ENCODE results near the gene CCDC172.

CCDC172 gene

DNA sequence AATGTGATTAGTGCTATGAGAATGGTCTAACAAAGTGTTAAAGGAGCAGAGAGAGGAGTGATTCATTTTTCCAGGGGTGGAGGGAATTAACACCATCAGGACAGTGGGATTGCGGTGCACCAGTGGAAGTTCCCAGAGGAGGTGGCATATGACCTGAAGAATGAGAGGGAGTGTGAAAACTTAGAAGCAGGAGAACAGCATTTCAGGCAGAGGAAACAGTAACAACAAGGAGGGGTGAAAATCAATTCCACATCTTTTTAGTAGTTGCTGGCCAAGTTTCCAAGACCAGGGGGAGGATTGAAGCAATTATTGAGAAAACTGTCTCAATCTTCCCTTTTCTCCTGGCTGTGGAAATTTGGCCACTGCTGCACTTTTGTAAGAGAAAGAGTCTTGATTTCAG, 23.7 kb upstream of the CCDC172 start:
- Histone ChIP-seq H3K27ac (ENCODE audit: insufficient read depth, low read length, poor library complexity, severe bottlenecking) (no peak overlapping the region), H3K9me3 (ENCODE audit: control insufficient read depth, low read length) (no peaks in the 10 kb centered on the region), H3K4me3 (ENCODE audit: insufficient read depth, low read depth, low read length, poor library complexity, severe bottlenecking) (no peak overlapping the region), H3K36me3 (ENCODE audit: control insufficient read depth, insufficient read depth, low read length) (no peaks in the 10 kb centered on the region), H3K4me1 (ENCODE audit: control insufficient read depth, insufficient read depth, low read length, poor library complexity, severe bottlenecking) (no peaks in the 10 kb centered on the region), H3K27me3 (replicated peaks; ENCODE audit: control insufficient read depth, insufficient read depth, low read length, poor library complexity, severe bottlenecking) (no peaks in the 10 kb centered on the region)
- no peak for DNase-seq

DNA sequence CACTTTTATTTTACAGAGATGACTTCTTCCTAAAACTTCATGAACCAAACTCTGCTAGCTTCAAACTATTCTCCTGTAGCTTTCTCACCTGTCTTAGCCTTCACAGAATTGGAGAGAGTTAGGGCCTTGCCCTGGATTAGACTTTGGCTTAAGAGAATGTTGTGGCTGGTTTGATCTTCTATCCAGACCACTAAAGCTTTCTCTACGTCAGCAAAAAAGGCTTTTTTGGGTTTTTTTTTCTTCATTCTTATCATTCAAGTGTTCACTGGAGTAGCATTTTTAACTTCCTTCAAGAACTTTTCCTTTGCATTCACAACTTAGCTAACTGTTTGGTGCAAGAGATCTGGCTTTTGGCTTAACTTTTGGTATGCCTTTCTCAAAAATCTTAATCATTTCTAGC, 19.3 kb upstream of the CCDC172 start:
- Histone ChIP-seq H3K4me3 (ENCODE audit: insufficient read depth, low read depth, low read length, poor library complexity, severe bottlenecking) (no peak overlapping the region), H3K9me3 (ENCODE audit: control insufficient read depth, low read length) (no peaks in the 10 kb centered on the region), H3K36me3 (ENCODE audit: control insufficient read depth, insufficient read depth, low read length) (no peaks in the 10 kb centered on the region), H3K27me3 (replicated peaks; ENCODE audit: control insufficient read depth, insufficient read depth, low read length, poor library complexity, severe bottlenecking) (no peaks in the 10 kb centered on the region), H3K4me1 (ENCODE audit: control insufficient read depth, insufficient read depth, low read length, poor library complexity, severe bottlenecking) (no peaks in the 10 kb centered on the region), H3K27ac (ENCODE audit: insufficient read depth, low read length, poor library complexity, severe bottlenecking) (no peak overlapping the region)
- DNase-seq, result no peak

DNA sequence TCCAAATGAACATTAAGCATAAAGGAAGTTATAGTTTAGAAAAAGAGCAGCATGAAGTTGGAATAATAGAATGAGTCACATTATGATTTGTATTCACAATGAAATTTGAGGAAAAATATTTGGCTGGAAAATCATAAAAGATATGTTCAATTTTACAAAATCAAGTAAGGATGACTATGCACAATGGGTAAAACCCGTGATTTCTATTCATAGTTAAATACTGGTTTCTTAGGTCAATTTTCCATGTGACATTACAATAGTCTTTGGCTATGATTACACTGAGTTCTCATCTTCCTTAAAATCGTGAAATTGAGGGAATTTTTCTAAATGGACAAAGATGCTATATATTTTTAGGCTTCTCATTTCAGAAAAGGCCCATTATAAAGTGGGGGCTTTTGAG, 17.4 kb upstream of the CCDC172 start:
- no peaks in the 10 kb centered on the region for H3K36me3 ChIP-seq (ENCODE audit: control insufficient read depth, insufficient read depth, low read length)
- H3K4me1 ChIP-seq (ENCODE audit: control insufficient read depth, insufficient read depth, low read length, poor library complexity, severe bottlenecking), result no peaks in the 10 kb centered on the region
- H3K4me3 ChIP-seq (ENCODE audit: insufficient read depth, low read depth, low read length, poor library complexity, severe bottlenecking), result no peak overlapping the region
- H3K27me3 ChIP-seq (replicated peaks; ENCODE audit: control insufficient read depth, insufficient read depth, low read length, poor library complexity, severe bottlenecking), result no peaks in the 10 kb centered on the region
- DNase-seq, result no peak
- H3K27ac ChIP-seq (ENCODE audit: insufficient read depth, low read length, poor library complexity, severe bottlenecking), result no peak overlapping the region
- H3K9me3 ChIP-seq (ENCODE audit: control insufficient read depth, low read length), result no peaks in the 10 kb centered on the region

DNA sequence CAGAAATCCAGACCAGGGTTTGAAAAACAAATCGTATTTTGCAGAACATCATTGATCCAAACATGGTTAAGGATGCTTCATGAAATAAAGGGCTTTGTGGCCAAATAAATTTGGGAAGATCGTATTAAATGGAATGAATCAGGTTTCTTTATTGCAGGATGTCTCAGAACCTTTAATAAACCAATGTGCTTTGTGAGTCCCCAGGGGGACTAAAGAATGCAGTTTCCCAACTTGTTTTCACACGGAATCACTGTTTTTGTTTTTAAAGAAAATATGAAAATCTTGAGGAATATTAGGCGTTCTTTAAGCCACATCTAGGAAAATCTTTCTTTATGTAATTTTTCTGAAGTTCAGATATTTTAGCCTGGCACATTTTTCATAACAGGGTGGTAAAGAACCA, 16.8 kb upstream of the CCDC172 start:
- H3K27ac ChIP-seq (ENCODE audit: insufficient read depth, low read length, poor library complexity, severe bottlenecking), result no peak overlapping the region
- no peaks in the 10 kb centered on the region for H3K4me1 ChIP-seq (ENCODE audit: control insufficient read depth, insufficient read depth, low read length, poor library complexity, severe bottlenecking)
- no peaks in the 10 kb centered on the region for H3K27me3 ChIP-seq (replicated peaks; ENCODE audit: control insufficient read depth, insufficient read depth, low read length, poor library complexity, severe bottlenecking)
- H3K9me3 ChIP-seq (ENCODE audit: control insufficient read depth, low read length), result no peaks in the 10 kb centered on the region
- DNase-seq, result no peak
- H3K36me3 ChIP-seq (ENCODE audit: control insufficient read depth, insufficient read depth, low read length), result no peaks in the 10 kb centered on the region
- H3K4me3 ChIP-seq (ENCODE audit: insufficient read depth, low read depth, low read length, poor library complexity, severe bottlenecking), result no peak overlapping the region

DNA sequence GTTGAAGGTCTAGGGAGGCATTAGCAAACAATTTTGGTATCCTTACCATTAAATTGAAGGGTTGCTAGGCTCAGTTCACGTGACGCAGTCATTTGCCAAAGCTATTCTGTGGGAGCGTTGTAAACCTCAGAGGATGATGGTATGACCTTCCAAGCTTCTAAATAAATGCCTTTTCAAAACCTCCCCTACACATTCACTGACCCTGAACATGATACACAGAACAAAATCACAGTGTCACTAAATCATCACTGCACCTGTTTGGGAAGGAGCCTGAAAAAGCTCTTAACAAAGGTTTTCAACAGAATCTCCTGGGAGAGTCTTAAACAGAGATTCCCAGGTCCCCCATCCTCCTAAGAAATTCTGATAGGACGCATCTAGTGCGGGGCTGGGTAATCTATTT, 13.2 kb upstream of the CCDC172 start:
- Histone ChIP-seq H3K36me3 (ENCODE audit: control insufficient read depth, insufficient read depth, low read length) (no peaks in the 10 kb centered on the region), H3K9me3 (ENCODE audit: control insufficient read depth, low read length) (no peaks in the 10 kb centered on the region), H3K4me1 (ENCODE audit: control insufficient read depth, insufficient read depth, low read length, poor library complexity, severe bottlenecking) (no peaks in the 10 kb centered on the region), H3K4me3 (ENCODE audit: insufficient read depth, low read depth, low read length, poor library complexity, severe bottlenecking) (no peak overlapping the region), H3K27ac (ENCODE audit: insufficient read depth, low read length, poor library complexity, severe bottlenecking) (no peak overlapping the region), H3K27me3 (replicated peaks; ENCODE audit: control insufficient read depth, insufficient read depth, low read length, poor library complexity, severe bottlenecking) (no peaks in the 10 kb centered on the region)
- no peak for DNase-seq

DNA sequence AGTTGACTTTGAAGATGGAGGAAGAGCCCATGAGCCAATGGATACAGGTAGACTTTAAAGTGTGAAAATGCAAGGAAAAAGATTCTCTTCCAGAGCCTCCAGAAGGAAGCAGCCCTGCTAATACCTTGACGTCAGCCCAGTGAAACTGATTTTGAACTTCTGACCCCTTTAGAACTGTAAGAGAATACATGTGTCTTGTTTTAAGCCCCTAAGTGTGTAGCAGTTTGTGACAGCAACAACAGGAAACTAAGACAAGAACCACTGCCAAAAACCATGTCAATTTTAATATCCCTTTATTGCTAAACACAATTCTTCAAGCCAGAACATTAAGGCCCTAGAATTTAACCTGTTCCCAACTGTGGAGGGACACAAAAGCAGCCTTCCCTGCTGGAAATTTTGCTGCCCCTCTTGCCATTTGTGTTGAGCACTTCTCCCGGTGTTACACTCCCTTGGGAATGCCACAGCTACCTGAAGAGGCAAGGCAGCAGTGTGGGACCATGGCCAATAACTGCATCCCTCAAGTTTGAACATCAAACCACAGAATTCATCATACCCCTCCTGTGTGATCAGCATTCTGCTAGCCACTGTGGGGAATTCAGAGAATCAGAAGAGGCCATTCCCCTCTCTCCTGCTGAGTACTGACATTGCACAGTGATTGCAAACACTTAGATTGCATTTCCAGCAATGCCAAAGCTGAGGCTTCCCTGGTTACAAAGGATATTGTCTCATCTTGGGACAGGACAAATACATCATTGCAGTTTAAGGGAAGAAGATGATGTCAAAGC, 12.3 kb upstream of the CCDC172 start:
- no peaks in the 10 kb centered on the region for H3K9me3 ChIP-seq (ENCODE audit: control insufficient read depth, low read length)
- no peaks in the 10 kb centered on the region for H3K27me3 ChIP-seq (replicated peaks; ENCODE audit: control insufficient read depth, insufficient read depth, low read length, poor library complexity, severe bottlenecking)
- no peak overlapping the region for H3K4me3 ChIP-seq (ENCODE audit: insufficient read depth, low read depth, low read length, poor library complexity, severe bottlenecking)
- DNase-seq, result no peak
- H3K27ac ChIP-seq (ENCODE audit: insufficient read depth, low read length, poor library complexity, severe bottlenecking), result no peak overlapping the region
- no peaks in the 10 kb centered on the region for H3K4me1 ChIP-seq (ENCODE audit: control insufficient read depth, insufficient read depth, low read length, poor library complexity, severe bottlenecking)
- H3K36me3 ChIP-seq (ENCODE audit: control insufficient read depth, insufficient read depth, low read length), result no peaks in the 10 kb centered on the region

DNA sequence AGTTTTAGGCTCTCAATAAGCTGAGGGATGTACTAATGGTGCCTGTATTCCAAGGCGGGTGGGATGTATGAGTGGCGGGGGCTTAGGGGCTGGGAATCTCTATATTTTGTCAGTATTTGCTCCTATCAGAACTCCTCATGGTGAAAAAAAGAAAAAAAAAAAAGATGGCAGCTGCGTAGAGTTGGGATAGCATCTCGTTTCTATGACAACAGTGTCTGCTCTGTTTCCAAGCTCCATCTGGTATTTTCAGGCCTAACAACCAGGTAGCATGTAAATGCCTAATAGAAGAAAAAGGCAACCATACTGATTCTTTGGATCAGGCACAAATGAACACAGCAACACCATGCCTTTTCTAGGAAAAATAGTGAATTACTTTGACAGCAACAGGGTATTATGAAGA, 11.7 kb upstream of the CCDC172 start:
- no peaks in the 10 kb centered on the region for H3K4me1 ChIP-seq (ENCODE audit: control insufficient read depth, insufficient read depth, low read length, poor library complexity, severe bottlenecking)
- DNase-seq, result no peak
- H3K9me3 ChIP-seq (ENCODE audit: control insufficient read depth, low read length), result no peaks in the 10 kb centered on the region
- H3K27ac ChIP-seq (ENCODE audit: insufficient read depth, low read length, poor library complexity, severe bottlenecking), result no peak overlapping the region
- no peaks in the 10 kb centered on the region for H3K36me3 ChIP-seq (ENCODE audit: control insufficient read depth, insufficient read depth, low read length)
- H3K27me3 ChIP-seq (replicated peaks; ENCODE audit: control insufficient read depth, insufficient read depth, low read length, poor library complexity, severe bottlenecking), result no peaks in the 10 kb centered on the region
- H3K4me3 ChIP-seq (ENCODE audit: insufficient read depth, low read depth, low read length, poor library complexity, severe bottlenecking), result no peak overlapping the region

DNA sequence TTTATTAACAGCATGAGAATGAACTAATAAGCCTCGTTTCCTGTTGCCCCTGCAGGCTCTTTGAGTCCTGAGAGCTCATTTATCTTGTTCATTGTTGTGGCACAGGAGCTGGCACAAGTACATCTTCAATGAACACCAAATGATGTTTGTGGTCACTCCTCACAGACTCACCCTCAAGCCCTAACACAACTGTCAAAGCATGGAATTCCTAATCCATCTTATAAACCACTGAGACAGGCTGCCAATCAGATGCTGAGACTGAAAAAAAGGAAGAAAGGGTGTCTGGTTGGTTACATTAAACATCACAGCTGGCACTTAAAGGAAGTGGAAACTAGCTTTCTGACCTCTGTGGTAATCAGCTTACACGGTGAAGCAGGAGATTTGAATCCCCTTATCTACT, 7.7 kb upstream of the CCDC172 start:
- Histone ChIP-seq H3K4me1 (ENCODE audit: control insufficient read depth, insufficient read depth, low read length, poor library complexity, severe bottlenecking) (no peaks in the 10 kb centered on the region), H3K9me3 (ENCODE audit: control insufficient read depth, low read length) (no peaks in the 10 kb centered on the region), H3K4me3 (ENCODE audit: insufficient read depth, low read depth, low read length, poor library complexity, severe bottlenecking) (no peak overlapping the region), H3K27ac (ENCODE audit: insufficient read depth, low read length, poor library complexity, severe bottlenecking) (no peak overlapping the region), H3K27me3 (replicated peaks; ENCODE audit: control insufficient read depth, insufficient read depth, low read length, poor library complexity, severe bottlenecking) (no peaks in the 10 kb centered on the region), H3K36me3 (ENCODE audit: control insufficient read depth, insufficient read depth, low read length) (no peaks in the 10 kb centered on the region)
- DNase-seq, result no peak

DNA sequence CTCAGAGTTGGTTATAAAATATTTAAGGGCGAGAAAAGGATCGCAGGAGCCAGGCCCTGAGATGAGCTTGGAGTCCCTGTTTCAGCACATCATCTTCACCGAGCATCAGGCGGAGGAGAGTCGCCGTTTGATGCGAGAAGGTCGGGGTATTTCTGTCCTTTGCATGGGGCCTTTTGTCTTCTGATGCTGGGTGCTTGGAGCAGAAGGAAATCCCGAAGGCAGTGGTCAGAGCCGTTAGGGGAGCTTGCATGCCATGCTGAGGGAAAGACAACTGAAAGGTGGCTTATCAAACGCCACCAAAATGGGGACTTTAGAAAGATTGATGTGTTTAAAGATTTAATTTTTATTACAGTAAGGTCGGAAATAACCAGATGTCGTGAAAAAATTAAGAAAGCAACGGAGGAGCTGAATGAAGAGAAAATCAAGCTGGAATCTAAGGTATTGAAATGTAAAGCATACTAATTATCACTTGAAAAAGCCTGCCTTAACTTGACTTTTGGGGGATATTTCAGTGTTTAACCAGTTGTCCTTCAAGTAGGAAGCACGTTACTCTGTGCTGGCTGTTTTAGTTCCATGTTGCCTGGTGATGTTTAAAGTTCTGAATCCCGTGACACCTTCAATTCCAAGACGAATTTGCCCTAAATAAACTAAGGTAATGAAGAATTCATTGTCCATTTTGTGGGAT, 845 bp downstream of the CCDC172 start:
- Histone ChIP-seq H3K27ac (ENCODE audit: insufficient read depth, low read length, poor library complexity, severe bottlenecking) (no peak overlapping the region), H3K4me1 (ENCODE audit: control insufficient read depth, insufficient read depth, low read length, poor library complexity, severe bottlenecking) (no peaks in the 10 kb centered on the region), H3K9me3 (ENCODE audit: control insufficient read depth, low read length) (no peaks in the 10 kb centered on the region), H3K36me3 (ENCODE audit: control insufficient read depth, insufficient read depth, low read length) (no peaks in the 10 kb centered on the region), H3K4me3 (ENCODE audit: insufficient read depth, low read depth, low read length, poor library complexity, severe bottlenecking) (no peak overlapping the region), H3K27me3 (replicated peaks; ENCODE audit: control insufficient read depth, insufficient read depth, low read length, poor library complexity, severe bottlenecking) (no peaks in the 10 kb centered on the region)
- DNase-seq, result no peak

DNA sequence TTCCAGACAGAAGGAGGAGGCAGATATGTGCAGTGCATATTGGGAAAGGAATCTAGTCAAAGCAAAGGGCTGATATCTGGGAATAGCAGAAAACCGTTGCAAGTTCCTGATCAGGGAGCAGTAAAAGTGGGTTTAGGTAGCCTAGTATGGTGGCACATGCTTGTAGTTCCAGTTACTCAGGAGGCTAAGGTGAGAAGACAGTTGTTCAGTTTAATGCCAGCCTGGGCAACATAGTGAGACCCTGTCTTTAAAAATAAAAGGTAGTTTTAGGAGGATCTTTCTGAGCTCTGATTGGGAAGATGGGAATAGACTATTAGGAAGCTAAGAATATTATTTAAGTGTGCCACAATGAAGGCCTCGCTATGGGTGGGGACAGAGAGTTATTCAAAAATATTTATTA, 1.7 kb downstream of the CCDC172 start:
- Histone ChIP-seq H3K27me3 (replicated peaks; ENCODE audit: control insufficient read depth, insufficient read depth, low read length, poor library complexity, severe bottlenecking) (no peaks in the 10 kb centered on the region), H3K4me3 (ENCODE audit: insufficient read depth, low read depth, low read length, poor library complexity, severe bottlenecking) (no peak overlapping the region)

More for the DNA sequence above, 1.7 kb downstream of the CCDC172 start:
- no peak overlapping the region for H3K27ac ChIP-seq (ENCODE audit: insufficient read depth, low read length, poor library complexity, severe bottlenecking)
- H3K4me1 ChIP-seq (ENCODE audit: control insufficient read depth, insufficient read depth, low read length, poor library complexity, severe bottlenecking), result no peaks in the 10 kb centered on the region
- no peak for DNase-seq
- H3K9me3 ChIP-seq (ENCODE audit: control insufficient read depth, low read length), result no peaks in the 10 kb centered on the region
- no peaks in the 10 kb centered on the region for H3K36me3 ChIP-seq (ENCODE audit: control insufficient read depth, insufficient read depth, low read length)

Measured in effector memory CD4-positive, alpha-beta T cell (primary cell).